Measurements from ENCODE around the gene RXRA.

RXRA gene

DNA sequence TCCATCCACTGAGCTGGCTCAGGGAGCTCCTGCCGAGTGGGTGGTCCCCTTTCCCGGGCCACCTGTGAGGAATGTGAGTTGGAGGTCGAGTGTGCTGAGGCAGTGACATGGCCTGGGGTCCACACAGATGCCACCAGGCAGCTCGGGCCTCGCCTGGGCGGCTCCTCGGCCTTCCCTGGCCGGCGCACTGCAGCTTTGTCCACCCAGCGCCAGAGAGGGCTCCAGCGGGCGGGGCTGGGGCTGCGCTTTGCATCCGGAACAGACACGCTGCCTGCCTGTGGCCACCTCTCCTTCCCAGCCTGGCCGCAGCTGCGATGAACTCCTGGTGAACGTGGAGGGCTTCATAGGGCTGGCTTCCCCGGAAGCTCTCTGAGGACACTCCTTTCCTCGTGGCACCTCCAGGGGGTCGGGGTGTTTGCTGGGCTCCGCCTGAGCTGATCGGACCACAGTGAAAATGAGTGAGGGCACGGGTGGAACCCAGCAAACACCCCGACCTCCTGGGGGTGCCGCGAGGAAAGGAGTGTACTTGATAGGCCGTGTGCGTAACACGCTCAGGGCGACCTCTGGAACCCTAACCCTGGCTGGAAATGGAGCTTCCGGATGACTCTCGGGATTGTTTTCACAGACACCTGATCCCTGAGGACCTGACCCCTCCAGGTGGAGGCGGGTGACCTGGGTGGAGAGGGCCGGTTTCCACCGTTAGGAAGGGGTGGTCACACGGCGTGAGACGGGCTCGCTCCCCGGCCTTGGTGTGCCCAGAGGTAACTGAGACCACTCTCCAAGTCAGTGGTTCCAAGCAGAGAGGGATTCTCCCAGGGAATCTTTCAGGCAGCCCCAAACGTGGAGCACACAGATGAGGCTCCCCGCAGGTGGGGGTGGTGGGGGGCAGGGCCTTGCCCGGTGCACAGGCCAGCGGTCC is 31.8 kb upstream of the RXRA start:
- H3K36me3 ChIP-seq (ENCODE audit: control insufficient read depth in 4 of 4, insufficient read depth in 4 of 4, low read length in 3 of 4): peaks cover 0 to 3% (median 0%) of the 10 kb centered on the region in 4 experiments
- WGBS (ENCODE audit: insufficient coverage): 80% methylated on average over 36 of the region's 45 CpGs
- H3K4me3 ChIP-seq (ENCODE audit: control insufficient read depth in 1 of 7, extremely low read depth in 1 of 7, insufficient read depth in 4 of 7, low read depth in 2 of 7, low read length in 6 of 7): peak overlapping the region in 3 of 7 experiments; percentile 35 to 72 (median 48)
- no peak for DNase-seq
- H3K27me3 ChIP-seq (replicated peaks in 2 of 5; ENCODE audit: control insufficient read depth in 4 of 5, insufficient read depth in 5 of 5, low read length in 4 of 5): no peaks in the 10 kb centered on the region
- POLR2A ChIA-PET: interaction anchor here (1.4 kb wide), 1 partner anchor 9 kb away, joined by 9 read pairs; no protein-coding TSS in a partner anchor
- CTCF ChIA-PET: interaction anchor here (0.8 to 2.6 kb wide), 7 partner anchors 10 to 124 kb away, joined by 3 to 7 read pairs (median 4); no protein-coding TSS in a partner anchor
- peak overlapping the region in 1 of 2 experiments; percentile 54 for H3K27ac ChIP-seq (ENCODE audit: insufficient read depth in 1 of 2, low read depth in 1 of 2, low read length in 2 of 2, poor library complexity in 1 of 2, severe bottlenecking in 2 of 2)
- H3K4me1 ChIP-seq (ENCODE audit: control extremely low read depth in 1 of 4, control insufficient read depth in 4 of 4, insufficient read depth in 4 of 4, low read length in 3 of 4): peaks cover 0 to 31% (median 22%) of the 10 kb centered on the region in 4 experiments
- no peaks in the 10 kb centered on the region for H3K9me3 ChIP-seq (ENCODE audit: control extremely low read depth in 1 of 5, control insufficient read depth in 4 of 5, insufficient read depth in 2 of 5, low read depth in 1 of 5, low read length in 4 of 5)

DNA sequence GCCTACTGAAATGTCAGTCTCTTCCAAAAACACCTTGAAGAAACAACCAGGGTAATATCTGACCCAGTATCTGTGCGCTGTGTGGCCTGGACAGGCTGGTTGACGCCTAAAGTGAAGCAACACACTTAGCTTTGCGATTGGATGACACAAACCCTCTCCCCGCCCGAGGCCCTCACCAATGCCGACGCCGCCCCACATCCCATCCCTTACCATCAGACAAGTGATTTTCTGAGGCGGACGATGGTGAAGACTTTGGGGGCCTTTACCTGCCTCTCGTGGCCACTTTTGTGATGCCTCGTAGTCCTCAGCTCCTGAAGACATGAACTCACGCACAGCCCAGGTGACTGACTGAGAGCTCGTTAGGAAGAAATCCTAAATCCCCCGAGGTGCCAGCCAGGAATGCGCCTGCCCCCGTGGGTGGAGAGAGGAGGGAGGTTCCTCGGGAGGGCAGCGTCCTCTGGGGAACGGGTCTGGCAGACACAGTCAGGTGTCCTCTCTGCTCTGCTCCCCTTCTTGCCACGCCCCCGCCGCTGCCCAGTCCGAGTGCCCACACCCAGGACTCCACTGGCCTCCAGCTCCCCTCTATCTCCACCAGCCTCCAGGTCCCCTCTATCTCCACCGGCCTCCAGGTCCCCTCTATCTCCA is 31.0 kb upstream of the RXRA start:
- DNase-seq: no peak
- ChIA-PET POLR2A (no interaction called here), CTCF (interaction anchor here (0.8 to 2.6 kb wide), 5 partner anchors 11 to 125 kb away, joined by 3 to 6 read pairs (median 4); no protein-coding TSS in a partner anchor)
- no peak overlapping the region for H3K27ac ChIP-seq (ENCODE audit: insufficient read depth in 1 of 2, low read depth in 1 of 2, low read length in 2 of 2, poor library complexity in 1 of 2, severe bottlenecking in 2 of 2)
- H3K4me3 ChIP-seq (ENCODE audit: control insufficient read depth in 1 of 7, extremely low read depth in 1 of 7, insufficient read depth in 4 of 7, low read depth in 2 of 7, low read length in 6 of 7): no peak overlapping the region
- no peaks in the 10 kb centered on the region for H3K27me3 ChIP-seq (replicated peaks in 2 of 5; ENCODE audit: control insufficient read depth in 4 of 5, insufficient read depth in 5 of 5, low read length in 4 of 5)
- WGBS (ENCODE audit: insufficient coverage): 98% methylated on average over 14 of the region's 25 CpGs
- peaks cover 0 to 27% (median 22%) of the 10 kb centered on the region in 4 experiments for H3K4me1 ChIP-seq (ENCODE audit: control extremely low read depth in 1 of 4, control insufficient read depth in 4 of 4, insufficient read depth in 4 of 4, low read length in 3 of 4)
- no peaks in the 10 kb centered on the region for H3K9me3 ChIP-seq (ENCODE audit: control extremely low read depth in 1 of 5, control insufficient read depth in 4 of 5, insufficient read depth in 2 of 5, low read depth in 1 of 5, low read length in 4 of 5)
- H3K36me3 ChIP-seq (ENCODE audit: control insufficient read depth in 4 of 4, insufficient read depth in 4 of 4, low read length in 3 of 4): peaks cover 0 to 2% (median 0%) of the 10 kb centered on the region in 4 experiments

DNA sequence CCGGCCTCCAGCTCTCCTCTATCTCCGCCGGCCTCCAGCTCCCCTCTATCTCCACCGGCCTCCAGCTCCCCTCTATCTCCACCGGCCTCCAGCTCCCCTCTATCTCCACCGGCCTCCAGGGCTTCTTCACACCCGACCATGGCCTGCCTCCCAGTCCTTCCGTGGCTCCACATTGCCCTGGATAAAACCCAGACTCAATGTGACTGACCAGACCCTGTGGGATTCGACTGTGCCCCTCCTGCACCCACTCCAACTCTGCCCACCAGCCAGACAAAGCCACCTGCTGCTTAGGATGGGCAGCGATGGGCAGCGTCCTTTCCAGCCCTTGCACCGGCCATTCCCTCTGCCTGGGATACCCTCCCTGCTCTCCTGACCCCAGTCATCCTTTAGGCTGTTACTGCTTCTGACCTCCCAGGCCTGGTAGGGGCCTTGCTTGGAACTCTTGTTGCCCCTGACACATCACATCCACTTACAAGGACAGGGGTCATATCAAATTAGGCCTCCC is 30.5 kb upstream of the RXRA start:
- no peaks in the 10 kb centered on the region for H3K9me3 ChIP-seq (ENCODE audit: control extremely low read depth in 1 of 5, control insufficient read depth in 4 of 5, insufficient read depth in 2 of 5, low read depth in 1 of 5, low read length in 4 of 5)
- ChIA-PET POLR2A (no interaction called here), CTCF (interaction anchor here (0.9 to 2.6 kb wide), 3 partner anchors 12 to 125 kb away, joined by 3 to 6 read pairs (median 6); no protein-coding TSS in a partner anchor)
- WGBS (ENCODE audit: insufficient coverage): 97% methylated on average over 7 of the region's 12 CpGs
- no peaks in the 10 kb centered on the region for H3K36me3 ChIP-seq (ENCODE audit: control insufficient read depth in 4 of 4, insufficient read depth in 4 of 4, low read length in 3 of 4)
- no peak for DNase-seq
- H3K27me3 ChIP-seq (replicated peaks in 2 of 5; ENCODE audit: control insufficient read depth in 4 of 5, insufficient read depth in 5 of 5, low read length in 4 of 5): no peaks in the 10 kb centered on the region
- no peak overlapping the region for H3K27ac ChIP-seq (ENCODE audit: insufficient read depth in 1 of 2, low read depth in 1 of 2, low read length in 2 of 2, poor library complexity in 1 of 2, severe bottlenecking in 2 of 2)
- peaks cover 0 to 27% (median 22%) of the 10 kb centered on the region in 4 experiments for H3K4me1 ChIP-seq (ENCODE audit: control extremely low read depth in 1 of 4, control insufficient read depth in 4 of 4, insufficient read depth in 4 of 4, low read length in 3 of 4)
- H3K4me3 ChIP-seq (ENCODE audit: control insufficient read depth in 1 of 7, extremely low read depth in 1 of 7, insufficient read depth in 4 of 7, low read depth in 2 of 7, low read length in 6 of 7): no peak overlapping the region

DNA sequence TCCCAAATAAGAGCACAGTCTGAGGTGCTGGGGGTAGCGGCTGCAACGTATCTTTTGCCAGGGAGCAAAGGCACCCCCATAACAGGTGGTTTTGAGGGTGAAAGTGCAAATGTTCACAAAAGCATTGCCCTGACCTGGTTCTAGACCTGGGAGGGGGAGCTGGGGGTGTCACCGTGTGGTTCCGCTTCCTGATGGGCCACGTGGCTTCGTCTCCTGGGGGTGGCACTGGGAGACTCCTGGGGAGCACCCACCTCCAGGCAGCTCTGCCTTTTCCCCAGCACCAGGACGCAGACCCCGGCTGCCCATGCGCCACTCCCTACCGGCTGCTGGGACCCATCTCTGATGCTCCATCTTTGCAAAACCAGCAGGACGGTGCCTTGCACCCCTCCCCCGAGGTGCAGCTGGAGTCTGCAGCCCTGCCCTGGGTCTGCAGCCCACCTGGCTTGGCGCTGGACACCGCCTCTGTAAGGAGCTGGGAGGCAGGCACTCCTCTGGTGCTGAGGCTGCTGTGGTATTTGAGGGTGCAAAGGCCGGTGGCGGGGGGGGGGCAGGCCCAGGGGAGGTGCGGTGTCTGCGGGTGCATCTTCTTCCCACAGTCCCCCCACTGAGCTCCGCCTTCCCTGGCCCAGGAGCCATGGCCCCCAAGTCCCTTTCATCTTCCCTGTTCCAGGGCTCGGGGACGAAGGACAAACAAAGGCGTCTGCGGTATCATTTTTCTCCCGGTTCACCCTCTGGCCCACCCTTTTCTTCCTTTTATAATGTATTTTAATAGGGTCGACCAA is 29.8 kb upstream of the RXRA start:
- H3K4me3 ChIP-seq (ENCODE audit: control insufficient read depth in 1 of 7, extremely low read depth in 1 of 7, insufficient read depth in 4 of 7, low read depth in 2 of 7, low read length in 6 of 7): no peak overlapping the region
- no peaks in the 10 kb centered on the region for H3K9me3 ChIP-seq (ENCODE audit: control extremely low read depth in 1 of 5, control insufficient read depth in 4 of 5, insufficient read depth in 2 of 5, low read depth in 1 of 5, low read length in 4 of 5)
- 94% methylated on average over 23 of the region's 25 CpGs for whole genome bisulfite sequencing (ENCODE audit: insufficient coverage)
- H3K27me3 ChIP-seq (replicated peaks in 2 of 5; ENCODE audit: control insufficient read depth in 4 of 5, insufficient read depth in 5 of 5, low read length in 4 of 5): no peaks in the 10 kb centered on the region
- H3K36me3 ChIP-seq (ENCODE audit: control insufficient read depth in 4 of 4, insufficient read depth in 4 of 4, low read length in 3 of 4): no peaks in the 10 kb centered on the region
- ChIA-PET POLR2A (no interaction called here), CTCF (interaction anchor here (2.6 kb wide), 1 partner anchor 126 kb away, joined by 6 read pairs; no protein-coding TSS in a partner anchor)
- DNase-seq: no peak
- H3K4me1 ChIP-seq (ENCODE audit: control extremely low read depth in 1 of 4, control insufficient read depth in 4 of 4, insufficient read depth in 4 of 4, low read length in 3 of 4): peaks cover 0 to 31% (median 25%) of the 10 kb centered on the region in 4 experiments
- H3K27ac ChIP-seq (ENCODE audit: insufficient read depth in 1 of 2, low read depth in 1 of 2, low read length in 2 of 2, poor library complexity in 1 of 2, severe bottlenecking in 2 of 2): no peak overlapping the region

DNA sequence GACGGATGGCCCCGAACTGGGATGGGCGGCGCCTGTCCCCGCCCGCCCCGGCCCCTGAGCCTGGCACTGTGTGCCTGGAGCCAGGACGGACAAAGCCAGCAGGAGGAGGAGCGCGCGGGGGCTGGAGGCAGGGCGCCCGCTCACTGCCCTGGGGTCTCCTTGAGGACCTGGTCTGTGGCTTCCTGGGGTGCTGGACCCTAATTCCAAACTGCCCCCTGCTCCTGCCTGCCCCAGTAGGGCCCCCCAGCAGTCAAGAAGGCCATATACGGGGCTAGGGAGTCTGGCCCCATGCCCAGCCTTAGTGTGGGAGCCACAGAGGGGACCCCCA is 29.2 kb upstream of the RXRA start:
- Histone ChIP-seq H3K27ac (ENCODE audit: insufficient read depth in 1 of 2, low read depth in 1 of 2, low read length in 2 of 2, poor library complexity in 1 of 2, severe bottlenecking in 2 of 2) (no peak overlapping the region), H3K36me3 (ENCODE audit: control insufficient read depth in 4 of 4, insufficient read depth in 4 of 4, low read length in 3 of 4) (no peaks in the 10 kb centered on the region), H3K9me3 (ENCODE audit: control extremely low read depth in 1 of 5, control insufficient read depth in 4 of 5, insufficient read depth in 2 of 5, low read depth in 1 of 5, low read length in 4 of 5) (no peaks in the 10 kb centered on the region), H3K27me3 (replicated peaks in 2 of 5; ENCODE audit: control insufficient read depth in 4 of 5, insufficient read depth in 5 of 5, low read length in 4 of 5) (no peaks in the 10 kb centered on the region), H3K4me1 (ENCODE audit: control extremely low read depth in 1 of 4, control insufficient read depth in 4 of 4, insufficient read depth in 4 of 4, low read length in 3 of 4) (peaks cover 0 to 32% (median 27%) of the 10 kb centered on the region in 4 experiments), H3K4me3 (ENCODE audit: control insufficient read depth in 1 of 7, extremely low read depth in 1 of 7, insufficient read depth in 4 of 7, low read depth in 2 of 7, low read length in 6 of 7) (no peak overlapping the region)
- DNase-seq: no peak
- CTCF ChIA-PET: no interaction called here
- POLR2A ChIA-PET: no interaction called here
- WGBS (ENCODE audit: insufficient coverage): 100% methylated on average over 9 of the region's 14 CpGs

DNA sequence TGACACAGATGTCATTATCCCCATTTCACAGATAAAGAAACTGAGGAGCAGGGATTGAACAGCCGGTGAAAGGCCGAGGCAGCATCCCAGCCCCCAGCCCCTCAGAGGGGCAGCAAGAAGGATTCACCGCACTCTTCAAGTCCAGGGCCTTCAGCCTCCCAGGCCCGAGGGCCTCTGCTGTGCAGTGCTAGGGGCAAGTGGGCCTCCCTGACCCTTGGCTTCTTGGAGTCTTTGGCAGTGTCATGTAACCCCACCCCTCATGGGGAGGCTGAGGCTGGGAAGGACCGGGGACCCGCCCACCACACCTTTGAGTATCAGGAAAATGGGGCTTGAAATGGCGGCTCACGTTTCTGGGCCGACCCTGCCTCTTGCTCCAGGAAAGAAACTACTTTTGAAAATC is 28.7 kb upstream of the RXRA start:
- POLR2A ChIA-PET: no interaction called here
- H3K9me3 ChIP-seq (ENCODE audit: control extremely low read depth in 1 of 5, control insufficient read depth in 4 of 5, insufficient read depth in 2 of 5, low read depth in 1 of 5, low read length in 4 of 5): no peaks in the 10 kb centered on the region
- WGBS (ENCODE audit: insufficient coverage): 96% methylated on average over 7 of the region's 9 CpGs
- DNase-seq: no peak
- H3K4me3 ChIP-seq (ENCODE audit: control insufficient read depth in 1 of 7, extremely low read depth in 1 of 7, insufficient read depth in 4 of 7, low read depth in 2 of 7, low read length in 6 of 7): no peak overlapping the region
- H3K27ac ChIP-seq (ENCODE audit: insufficient read depth in 1 of 2, low read depth in 1 of 2, low read length in 2 of 2, poor library complexity in 1 of 2, severe bottlenecking in 2 of 2): no peak overlapping the region
- no peaks in the 10 kb centered on the region for H3K27me3 ChIP-seq (replicated peaks in 2 of 5; ENCODE audit: control insufficient read depth in 4 of 5, insufficient read depth in 5 of 5, low read length in 4 of 5)
- CTCF ChIA-PET: no interaction called here
- H3K4me1 ChIP-seq (ENCODE audit: control extremely low read depth in 1 of 4, control insufficient read depth in 4 of 4, insufficient read depth in 4 of 4, low read length in 3 of 4): peaks cover 0 to 29% (median 25%) of the 10 kb centered on the region in 4 experiments
- no peaks in the 10 kb centered on the region for H3K36me3 ChIP-seq (ENCODE audit: control insufficient read depth in 4 of 4, insufficient read depth in 4 of 4, low read length in 3 of 4)

Measured in common myeloid progenitor, CD34-positive (primary cell).